IMR-90 (cell line): ENCODE measurements around the gene FAT1.

ENCODE experiments used
- BHLHE40 ChIP-seq: fragments of 150-350 bp; IDR thresholded peaks from 2 replicates; pipeline ENCODE4 v1.6.1; 2016; ENCODE audit warnings: mild to moderate bottlenecking, low read depth, low read length
- CEBPB ChIP-seq: IDR thresholded peaks from 2 replicates; pipeline ENCODE4 v1.6.1; 2012; ENCODE audit warnings: low read depth, low read length, improper control_type of control experiment
- MAFK ChIP-seq: IDR thresholded peaks from 2 replicates; pipeline ENCODE4 v1.6.1; 2012; ENCODE audit warnings: low read depth, low read length, improper control_type of control experiment
- MAZ ChIP-seq: IDR thresholded peaks from 2 replicates; pipeline ENCODE4 v1.6.1; 2012; ENCODE audit warnings: low read depth, mild to moderate bottlenecking, low read length, improper control_type of control experiment, moderate library complexity, borderline replicate concordance
- MXI1 ChIP-seq: IDR thresholded peaks from 2 replicates; pipeline ENCODE4 v1.6.1; 2012; ENCODE audit warnings: low read depth, mild to moderate bottlenecking, low read length, moderate library complexity, borderline replicate concordance
- NFE2L2 ChIP-seq: fragments of 150-350 bp; IDR thresholded peaks from 2 replicates; pipeline ENCODE4 v1.6.1; 2016; ENCODE audit warnings: low read depth, mild to moderate bottlenecking, low read length
- POLR2A ChIP-seq: IDR thresholded peaks from 2 replicates; pipeline ENCODE4 v1.6.1; 2012; ENCODE audit warnings: mild to moderate bottlenecking, low read depth, low read length
- RAD21 ChIP-seq: IDR thresholded peaks from 2 replicates; pipeline ENCODE4 v1.6.1; 2012; ENCODE audit warnings: low read length, improper control_type of control experiment
- RCOR1 ChIP-seq: IDR thresholded peaks from 2 replicates; pipeline ENCODE4 v1.6.1; 2012; ENCODE audit warnings: mild to moderate bottlenecking, low read length, improper control_type of control experiment; ENCODE audit not compliant: insufficient replicate concordance
- RFX5 ChIP-seq: IDR thresholded peaks from 2 replicates; pipeline ENCODE4 v1.8.0; 2012; ENCODE audit warnings: low read depth, mild to moderate bottlenecking, low read length, moderate library complexity
- SMC3 ChIP-seq: fragments of 150-350 bp; IDR thresholded peaks from 2 replicates; pipeline ENCODE4 v1.6.1; 2016; ENCODE audit warnings: low read depth, mild to moderate bottlenecking, antibody characterized with exemption, low read length, moderate library complexity
- TF ChIP-seq, protein P1 (sequence below): conservative IDR thresholded peaks from 2 replicates; pipeline ENCODE4 v1.5.1; 2012; ENCODE audit warnings: mild to moderate bottlenecking, low read depth, low read length, improper control_type of control experiment
- TF ChIP-seq, protein P2 (sequence below): fragments of 150-350 bp; IDR thresholded peaks from 2 replicates; pipeline ENCODE4 v1.6.1; 2017; ENCODE audit warnings: mild to moderate bottlenecking, antibody characterized with exemption, low read length, low read depth

GRCh38 chr4:186602978-186603377, 120.7 kb downstream of the FAT1 start:
- TF ChIP-seq, protein P1, sequence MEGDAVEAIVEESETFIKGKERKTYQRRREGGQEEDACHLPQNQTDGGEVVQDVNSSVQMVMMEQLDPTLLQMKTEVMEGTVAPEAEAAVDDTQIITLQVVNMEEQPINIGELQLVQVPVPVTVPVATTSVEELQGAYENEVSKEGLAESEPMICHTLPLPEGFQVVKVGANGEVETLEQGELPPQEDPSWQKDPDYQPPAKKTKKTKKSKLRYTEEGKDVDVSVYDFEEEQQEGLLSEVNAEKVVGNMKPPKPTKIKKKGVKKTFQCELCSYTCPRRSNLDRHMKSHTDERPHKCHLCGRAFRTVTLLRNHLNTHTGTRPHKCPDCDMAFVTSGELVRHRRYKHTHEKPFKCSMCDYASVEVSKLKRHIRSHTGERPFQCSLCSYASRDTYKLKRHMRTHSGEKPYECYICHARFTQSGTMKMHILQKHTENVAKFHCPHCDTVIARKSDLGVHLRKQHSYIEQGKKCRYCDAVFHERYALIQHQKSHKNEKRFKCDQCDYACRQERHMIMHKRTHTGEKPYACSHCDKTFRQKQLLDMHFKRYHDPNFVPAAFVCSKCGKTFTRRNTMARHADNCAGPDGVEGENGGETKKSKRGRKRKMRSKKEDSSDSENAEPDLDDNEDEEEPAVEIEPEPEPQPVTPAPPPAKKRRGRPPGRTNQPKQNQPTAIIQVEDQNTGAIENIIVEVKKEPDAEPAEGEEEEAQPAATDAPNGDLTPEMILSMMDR, result no peak
- TF ChIP-seq SMC3 (no peak), RFX5 (no peak), RAD21 (no peak), POLR2A (no peak), CEBPB (no peak), BHLHE40 (no peak), MAZ (no peak), MAFK (no peak), RCOR1 (no peak), MXI1 (no peak), NFE2L2 (no peak)
- TF ChIP-seq, protein P2, sequence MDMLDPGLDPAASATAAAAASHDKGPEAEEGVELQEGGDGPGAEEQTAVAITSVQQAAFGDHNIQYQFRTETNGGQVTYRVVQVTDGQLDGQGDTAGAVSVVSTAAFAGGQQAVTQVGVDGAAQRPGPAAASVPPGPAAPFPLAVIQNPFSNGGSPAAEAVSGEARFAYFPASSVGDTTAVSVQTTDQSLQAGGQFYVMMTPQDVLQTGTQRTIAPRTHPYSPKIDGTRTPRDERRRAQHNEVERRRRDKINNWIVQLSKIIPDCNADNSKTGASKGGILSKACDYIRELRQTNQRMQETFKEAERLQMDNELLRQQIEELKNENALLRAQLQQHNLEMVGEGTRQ, result no peak
